DMS53 (cell line): Measurements from ENCODE around the gene CASZ1.

Source experiments
- DNase-seq: peaks from one replicate; lab custom pipeline; 2025; lab: John Stamatoyannopoulos, UW

Gene CASZ1

DNA sequence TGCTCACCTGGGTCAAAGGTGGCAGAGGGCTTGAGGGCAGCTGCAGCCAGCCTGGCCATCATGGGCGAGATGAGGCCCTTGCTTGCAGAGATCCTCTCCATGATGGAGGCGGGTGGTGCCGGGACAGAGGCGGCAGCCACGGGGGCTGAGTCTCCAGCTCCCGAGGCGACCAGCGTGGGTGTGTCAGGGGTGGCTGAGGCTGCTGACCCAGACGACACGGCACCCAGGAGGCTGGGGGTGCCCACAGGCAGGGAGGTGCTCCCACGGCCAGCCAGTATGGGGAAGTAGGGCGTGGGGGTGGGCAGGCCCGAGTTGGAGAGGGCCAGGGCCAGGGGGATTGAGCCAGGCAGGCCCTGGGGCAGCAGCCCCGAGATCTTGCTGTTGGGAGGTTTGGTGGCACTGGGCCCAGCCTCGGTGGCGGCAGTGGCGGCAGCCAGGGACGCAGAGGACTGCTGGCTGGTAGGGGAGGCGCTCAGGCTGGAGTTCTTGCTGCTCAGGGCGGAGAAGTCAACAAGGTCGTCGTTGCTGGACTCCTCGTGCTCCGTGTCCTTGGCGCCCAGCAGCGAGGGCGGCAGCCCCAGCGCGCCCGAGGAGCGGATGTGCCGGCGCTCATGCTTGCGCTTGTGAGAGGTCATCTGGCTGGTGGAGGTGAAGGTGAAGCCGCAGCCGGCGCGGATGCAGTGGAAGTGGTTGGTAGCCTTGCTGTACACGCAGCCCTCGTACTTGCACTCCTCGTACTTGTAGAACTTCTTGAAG, 142.9 kb downstream of the CASZ1 start:
- DNase-seq, result no peak

DNA sequence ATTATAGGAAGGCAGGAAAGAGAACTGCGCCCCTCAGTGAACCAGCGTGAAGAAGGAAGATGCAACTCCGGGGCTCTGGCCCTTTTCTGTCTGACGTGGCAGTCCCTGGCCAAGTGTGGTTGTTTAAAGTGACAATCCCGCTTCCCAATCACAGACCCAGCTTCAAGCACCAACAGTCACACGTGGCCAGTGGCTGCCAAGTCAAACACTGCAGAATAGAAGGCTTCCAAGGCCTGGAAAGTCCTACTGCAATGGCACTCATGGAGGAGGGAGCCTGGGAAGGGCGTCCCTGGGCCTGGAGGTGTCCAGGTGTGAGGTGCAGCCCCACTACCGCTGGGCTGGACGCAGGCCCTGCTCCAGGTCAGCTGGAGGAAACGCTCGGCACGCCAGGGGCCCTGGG, 143.8 kb downstream of the CASZ1 start:
- no peak for DNase-seq

DNA sequence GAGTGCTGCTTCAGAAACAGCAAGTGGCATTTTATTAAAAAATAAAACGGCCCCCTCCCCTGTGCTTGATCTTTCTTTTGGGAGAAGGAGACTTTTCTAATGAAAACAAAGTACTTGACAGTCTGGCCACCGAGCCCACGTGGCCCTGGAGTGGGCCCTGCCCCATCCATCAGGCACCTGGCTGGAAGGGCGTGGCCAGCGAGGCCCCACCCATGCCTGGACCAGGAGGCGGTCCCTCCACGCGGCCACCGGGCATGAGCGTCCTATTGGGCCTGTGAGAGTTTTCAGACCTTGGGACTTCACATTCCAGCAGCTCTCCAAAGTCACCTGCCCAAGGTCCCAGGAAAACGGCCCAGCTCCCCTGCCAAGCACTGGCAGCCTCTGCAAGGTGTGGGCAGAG, 144.7 kb downstream of the CASZ1 start:
- DNase-seq, result peak; percentile 58

DNA sequence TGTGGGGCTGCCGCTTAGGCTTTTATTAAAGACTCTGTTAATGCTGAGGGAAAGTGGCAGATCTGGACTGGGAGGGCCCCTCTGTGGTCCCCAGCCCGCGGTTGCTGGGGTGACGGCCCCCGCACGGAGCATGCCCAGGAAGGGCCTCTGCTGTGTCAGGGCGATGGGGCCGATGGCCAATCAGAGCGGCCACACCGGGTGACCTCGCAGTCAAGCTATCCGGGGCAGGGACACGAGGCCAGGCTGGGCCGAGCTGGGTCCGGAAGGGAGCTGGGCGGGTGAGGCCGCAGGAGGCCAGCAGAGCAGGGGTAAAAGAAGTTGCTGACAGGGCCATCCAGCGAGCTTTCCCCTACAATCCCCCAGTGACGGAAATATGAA, 145.1 kb downstream of the CASZ1 start:
- DNase-seq, result no peak

DNA sequence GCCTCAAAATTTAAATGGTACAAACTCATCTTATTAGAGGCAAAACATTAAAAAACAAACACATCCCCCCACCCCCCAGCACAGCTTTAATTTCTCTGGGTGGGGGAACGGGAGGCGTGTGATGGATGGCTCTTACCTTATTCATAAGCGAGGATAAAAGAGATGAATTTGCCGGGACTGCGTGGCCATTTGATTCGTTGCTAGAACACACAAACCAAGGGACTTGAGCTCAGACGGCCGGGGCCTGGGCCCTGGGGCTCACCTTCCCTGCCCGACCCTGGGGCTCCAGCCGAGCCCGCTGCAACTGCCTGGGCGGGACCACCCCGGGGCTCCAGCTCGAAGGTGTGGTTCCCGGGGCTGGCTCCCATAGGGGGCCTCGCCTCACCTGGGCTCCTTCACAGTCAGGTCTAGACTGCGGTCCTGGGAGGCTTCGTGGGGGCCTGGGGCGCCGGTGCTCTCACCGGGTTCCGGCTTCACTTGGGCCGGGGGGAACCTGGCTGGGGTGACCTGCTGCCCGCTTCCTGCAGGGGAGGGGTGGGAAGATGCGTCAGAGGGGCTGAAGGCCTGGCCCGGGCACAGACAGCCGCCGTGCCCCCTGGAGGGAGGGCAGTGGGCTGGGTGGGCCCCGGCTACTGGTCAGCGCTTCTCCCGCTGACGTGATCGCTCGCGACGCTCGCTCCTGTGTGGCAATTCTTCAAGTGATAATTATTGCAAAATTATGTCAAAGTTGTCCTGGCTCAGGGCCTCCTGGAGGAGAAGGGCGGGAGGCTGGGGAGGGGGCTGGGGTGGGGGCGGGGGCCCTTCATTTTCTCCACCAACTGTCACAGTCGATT, 145.7 kb downstream of the CASZ1 start:
- DNase-seq, result no peak

- DNase-seq, result no peak
Observed at GRCh38 chr1:10649517-10650201, 146.8 kb downstream of the CASZ1 start.

GRCh38 chr1:10648689-10649516, 147.5 kb downstream of the CASZ1 start:
- DNase-seq, result no peak

DNA sequence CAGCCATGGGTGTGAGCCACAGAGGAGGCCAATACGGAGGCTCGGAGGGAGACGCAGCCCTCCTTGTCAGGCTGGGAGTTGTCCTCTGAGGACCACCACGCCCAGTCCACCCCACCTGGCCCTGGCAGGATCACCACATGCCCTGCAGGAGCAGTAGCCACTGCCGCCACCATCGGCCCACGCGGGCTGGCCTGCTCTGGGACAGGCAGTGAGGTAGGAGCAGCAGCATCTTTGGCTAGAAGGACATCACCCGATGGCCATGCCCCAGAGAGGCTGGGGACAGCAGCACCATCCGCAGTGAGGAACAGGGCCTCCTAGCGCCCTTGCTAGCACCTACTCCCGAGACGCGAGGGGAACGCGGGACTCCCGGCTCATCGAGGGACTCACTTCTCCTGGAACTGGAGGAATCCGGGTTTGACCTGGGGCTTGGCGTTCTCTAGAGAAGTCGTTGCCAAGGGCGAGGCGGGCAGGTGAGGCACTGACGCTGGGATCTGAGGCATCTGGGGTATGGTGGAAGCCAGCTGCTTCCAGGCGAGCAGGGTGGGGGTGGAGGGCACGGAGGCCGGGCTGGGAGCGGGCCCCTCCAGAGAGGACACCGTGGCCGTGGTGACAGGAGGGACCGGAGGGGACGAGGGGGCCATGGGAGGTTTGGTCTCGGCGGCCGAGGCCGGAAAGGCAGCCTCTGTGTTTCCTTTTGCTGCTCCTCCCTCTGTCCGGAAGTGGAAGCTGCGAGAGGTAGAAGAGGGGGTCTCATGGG, 148.9 kb downstream of the CASZ1 start:
- no peak for DNase-seq

GRCh38 chr1:10646347-10646861, 150.0 kb downstream of the CASZ1 start:
- peak; percentile 71 for DNase-seq

GRCh38 chr1:10644307-10645128, 151.9 kb downstream of the CASZ1 start:
- no peak for DNase-seq

- DNase-seq, result peak; percentile 61
Observed at GRCh38 chr1:10643607-10644306, 152.7 kb downstream of the CASZ1 start.

DNA sequence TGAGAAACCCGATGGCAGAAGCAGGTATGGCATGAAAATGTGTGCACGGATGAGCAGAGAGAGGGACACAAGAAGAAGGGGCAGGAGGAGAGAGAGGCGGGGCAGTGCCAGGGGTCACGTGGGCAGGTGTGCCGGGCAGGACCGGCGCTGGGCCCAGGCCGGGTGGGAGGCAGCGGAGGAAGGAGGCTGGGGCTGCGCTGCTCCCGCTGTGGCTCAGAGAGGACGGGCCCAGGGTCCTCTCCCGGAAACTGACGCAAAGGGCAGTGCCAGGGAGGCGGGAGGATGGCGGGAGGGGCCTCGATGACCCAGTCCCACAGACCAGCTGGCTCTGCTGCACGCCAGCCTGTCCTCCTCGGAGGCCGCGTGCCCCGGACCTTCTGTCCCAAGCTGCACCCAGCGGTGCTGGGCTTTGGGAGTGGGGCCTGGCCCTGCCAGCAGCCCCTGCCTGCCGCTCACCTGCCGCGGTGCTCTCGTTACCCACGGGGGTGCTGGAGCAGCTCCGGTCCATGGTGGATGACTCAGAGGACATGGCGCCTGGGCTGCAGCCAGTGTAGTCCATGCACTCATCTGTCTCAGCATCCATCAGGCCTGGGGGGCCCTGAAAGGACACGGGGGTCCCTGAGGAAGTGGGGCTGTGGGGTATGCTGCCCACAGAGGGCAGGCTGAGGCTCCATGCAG, 153.9 kb downstream of the CASZ1 start:
- DNase-seq, result no peak

- DNase-seq, result no peak
Observed at GRCh38 chr1:10641976-10642375, 154.5 kb downstream of the CASZ1 start.

DNA sequence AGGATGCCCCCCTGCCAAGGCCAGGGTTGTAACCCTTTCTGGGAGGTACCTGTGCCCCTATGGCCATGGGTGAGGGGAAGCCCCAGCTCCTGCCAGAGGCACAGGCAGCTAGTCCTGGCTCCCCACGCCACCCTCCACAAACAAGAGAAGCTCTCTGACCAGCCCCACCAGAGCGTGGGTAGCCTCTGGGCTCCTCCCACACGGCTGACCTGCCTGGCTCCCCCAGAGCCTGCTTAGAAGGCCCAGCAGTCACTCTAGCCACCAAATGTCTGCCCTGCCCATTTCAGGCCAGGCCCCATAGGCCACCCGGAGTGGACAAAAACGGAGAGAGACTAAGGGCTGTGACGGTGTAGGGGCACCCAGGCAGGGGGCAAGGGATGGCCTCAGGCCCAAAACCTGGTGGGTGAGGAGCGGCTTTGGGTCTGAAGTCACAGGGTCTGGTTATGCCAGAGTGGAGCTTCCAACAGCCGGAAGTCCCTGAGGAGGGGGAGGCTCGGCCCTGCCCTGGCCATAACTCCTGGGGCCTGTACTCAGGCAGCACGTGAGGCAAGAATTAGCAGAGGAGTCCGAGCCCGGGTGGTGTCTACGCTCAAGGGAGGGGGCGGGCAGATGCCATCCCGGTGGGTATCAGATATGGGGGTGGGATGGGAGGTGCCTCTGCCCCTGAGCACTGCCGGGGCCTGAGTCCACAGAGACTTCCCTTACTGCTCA, 155.4 kb downstream of the CASZ1 start:
- no peak for DNase-seq

DNA sequence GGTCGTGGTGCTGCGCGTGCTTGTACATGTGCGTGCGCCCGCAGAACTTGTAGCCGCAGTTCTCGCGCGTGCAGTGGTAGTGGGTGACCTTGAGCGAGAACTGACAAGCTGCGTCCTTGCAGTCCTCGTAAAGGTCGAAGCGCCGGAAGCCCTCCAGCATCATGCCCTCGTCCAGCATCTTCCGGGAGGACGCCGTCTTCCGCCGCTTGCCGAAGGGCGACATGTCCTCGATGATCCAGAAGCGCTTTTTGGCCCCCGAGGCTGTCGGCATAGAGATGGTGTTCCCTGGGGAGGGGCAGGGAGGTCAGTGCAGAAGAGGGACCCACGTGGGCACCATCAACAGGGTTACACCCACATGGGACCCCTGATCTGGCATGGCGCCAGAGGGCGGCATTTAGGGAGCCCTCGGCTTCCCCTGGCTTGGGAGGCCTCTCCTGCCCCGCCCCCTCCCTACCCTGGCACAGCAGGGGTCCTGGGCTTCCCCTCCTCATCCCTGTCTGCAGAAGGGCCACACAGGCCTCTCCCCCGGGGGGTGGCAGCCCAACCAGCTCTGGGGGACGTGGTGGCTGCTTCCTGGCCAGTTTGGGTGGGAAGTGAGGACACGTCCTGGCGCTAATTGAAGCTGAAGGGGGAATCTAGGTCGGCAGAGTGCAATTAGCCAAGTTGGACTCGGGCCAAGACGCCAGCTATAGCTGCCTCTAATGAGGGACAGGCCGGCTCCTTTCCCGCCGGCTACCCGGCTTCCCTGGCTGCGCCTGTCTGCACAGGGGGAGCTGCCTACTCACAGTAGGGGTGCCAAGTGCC, 156.5 kb downstream of the CASZ1 start:
- no peak for DNase-seq

- DNase-seq, result no peak
Observed at GRCh38 chr1:10639011-10639774, 157.3 kb downstream of the CASZ1 start.
